ENCODE results near the gene ACOXL.
A peak's percentile ranks its signal among the peaks of the same experiment; 100 is the strongest.

The ACOXL gene

DNA sequence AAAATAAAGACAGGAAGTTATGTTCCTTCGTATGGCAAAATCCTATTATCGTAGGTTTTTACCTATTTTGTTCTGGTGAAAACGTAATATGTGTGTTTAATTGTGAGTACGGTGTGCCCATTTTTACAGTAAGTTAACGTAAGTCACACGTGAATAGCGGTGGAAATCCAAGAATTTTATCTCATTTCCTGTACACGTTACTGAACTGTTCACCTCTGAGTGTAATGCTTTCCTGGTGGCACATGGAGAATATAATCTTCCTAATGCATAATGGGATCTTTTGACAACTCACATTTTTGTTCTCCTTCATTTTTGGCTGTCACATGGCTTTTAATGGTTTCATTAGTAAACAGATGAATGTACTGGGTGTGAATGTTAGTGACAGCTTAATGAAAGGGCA lies 416.6 kb downstream of the ACOXL start:
- no peak for DNase-seq

DNA sequence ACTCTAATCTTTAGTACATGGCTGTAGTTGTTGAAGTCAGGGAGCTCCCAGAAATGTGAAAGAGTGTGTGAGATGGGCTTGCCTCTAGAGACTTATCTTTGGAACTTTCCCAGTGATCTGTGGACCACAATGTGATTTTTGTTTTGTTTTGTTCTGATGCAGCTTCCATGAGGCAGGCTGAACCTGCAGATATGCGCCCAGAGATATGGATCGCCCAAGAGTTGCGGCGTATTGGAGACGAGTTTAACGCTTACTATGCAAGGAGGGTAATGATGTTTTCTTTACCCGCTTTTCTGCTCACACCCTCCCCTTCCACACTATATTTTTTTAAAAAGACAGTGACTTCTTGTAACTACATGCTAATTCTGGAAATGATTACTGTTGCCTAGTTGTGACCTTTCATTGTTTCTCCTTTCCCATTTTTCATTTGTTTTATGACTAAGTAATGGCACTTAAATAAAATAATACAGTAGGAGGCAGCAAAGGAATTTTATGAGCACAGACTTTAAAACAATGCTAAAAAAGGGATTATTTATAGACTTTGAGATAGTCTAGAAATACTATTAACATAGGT lies 417.6 kb downstream of the ACOXL start:
- no peak for DNase-seq

DNA sequence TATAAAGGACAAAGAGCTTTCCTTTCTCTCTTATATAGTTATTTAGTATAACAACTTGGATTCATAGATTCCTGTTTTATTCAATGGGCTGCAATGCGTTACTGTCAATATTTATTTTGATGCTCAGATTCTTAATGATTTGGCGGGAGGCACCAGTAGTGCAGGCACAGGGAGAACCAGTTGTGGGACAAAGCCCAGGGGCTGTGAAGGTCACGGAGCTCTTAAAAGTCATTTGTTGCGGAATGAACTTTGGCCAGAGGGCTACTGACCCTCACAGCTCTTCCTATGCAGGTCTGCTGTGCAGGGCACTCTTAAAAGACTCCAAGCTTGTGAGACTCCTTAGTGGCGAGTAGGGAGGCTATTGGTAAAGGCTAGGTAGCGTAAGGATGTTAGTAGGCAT lies 422.4 kb downstream of the ACOXL start:
- DNase-seq, result no peak

DNA sequence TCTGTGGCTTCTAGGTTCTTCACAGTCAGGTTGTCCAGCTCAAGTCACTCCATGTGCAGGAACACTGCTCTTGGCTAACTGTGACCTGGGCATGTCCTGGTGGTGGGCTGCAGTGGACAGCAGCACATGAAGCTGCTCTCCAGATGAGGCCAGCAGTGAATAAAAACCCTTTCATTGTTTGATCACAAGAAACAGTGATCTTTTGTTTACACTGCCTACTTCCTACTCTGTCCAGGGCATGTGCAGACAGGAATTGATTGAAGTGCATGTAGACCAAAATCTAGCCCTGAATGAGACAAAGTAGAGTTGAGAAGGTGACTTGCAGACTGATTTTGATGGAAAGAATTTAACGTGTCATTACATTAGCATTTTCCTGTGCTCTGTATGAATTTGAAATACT lies 423.2 kb downstream of the ACOXL start:
- no peak for DNase-seq

DNA sequence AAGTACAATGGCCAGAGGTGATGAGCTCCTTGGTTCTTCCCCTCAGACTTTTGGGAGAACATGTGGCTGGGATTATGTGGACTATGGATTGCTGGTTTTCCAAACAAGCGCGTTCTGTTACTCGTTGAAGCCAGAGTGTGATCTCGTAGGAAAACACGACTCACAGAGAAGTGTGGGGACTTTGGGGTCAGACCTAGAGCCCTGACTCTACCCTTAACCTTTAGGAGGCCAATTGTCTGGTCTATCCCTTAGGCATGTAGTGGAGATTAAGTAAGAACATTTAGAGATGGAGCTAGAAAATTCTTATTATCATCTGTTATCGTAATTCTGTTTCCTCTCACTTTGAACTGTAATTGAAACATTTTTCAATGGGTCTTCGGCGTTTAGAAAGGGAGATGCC lies 424.2 kb downstream of the ACOXL start:
- DNase-seq, result no peak

DNA sequence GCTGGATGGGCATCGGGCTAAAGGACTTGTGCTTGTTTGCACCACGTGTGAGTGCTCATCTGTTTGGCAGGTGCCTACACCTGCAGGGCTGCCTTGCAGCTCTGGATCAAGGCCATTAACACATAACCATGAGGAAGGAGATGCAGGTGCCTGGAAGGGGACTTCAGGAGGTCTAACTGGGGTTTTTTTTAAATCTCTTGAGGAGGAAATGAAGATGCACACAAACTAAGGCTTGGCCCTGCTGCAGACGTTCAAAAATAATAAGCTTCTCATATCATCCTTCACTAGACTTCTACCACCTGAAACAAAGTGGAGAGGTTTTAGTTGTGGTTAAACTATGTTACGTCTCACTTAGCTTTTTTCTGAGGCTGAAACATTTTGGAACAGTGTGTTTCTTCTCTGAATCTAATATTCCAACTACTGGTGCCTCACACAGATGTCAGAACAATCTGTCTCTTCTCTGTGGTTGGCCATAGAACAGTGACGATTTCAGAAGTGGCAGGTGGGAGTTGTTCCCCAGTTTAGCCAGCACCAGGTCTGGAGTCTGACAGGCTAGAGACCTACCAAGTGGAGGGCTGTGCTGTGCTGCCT lies 424.8 kb downstream of the ACOXL start:
- no peak for DNase-seq

DNA sequence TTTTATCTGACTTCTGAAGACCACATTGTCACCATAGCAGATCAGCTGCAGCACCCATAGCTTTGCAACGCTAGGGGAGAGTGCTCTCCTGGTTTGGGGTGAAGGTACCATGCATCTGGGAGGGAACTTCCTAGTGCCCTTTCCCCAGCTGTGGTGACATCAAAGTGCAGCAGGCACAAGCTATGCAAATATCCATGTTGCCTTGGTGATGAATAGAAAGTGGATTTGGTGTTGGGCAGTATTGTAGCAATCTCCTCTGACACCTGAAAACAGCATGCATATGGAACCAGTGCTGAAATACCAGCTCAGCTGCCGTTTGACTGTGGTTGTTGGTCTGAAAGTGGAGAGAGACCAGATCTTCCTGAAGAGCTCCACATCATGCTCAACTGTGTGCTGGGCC lies 425.4 kb downstream of the ACOXL start:
- DNase-seq, result no peak

DNA sequence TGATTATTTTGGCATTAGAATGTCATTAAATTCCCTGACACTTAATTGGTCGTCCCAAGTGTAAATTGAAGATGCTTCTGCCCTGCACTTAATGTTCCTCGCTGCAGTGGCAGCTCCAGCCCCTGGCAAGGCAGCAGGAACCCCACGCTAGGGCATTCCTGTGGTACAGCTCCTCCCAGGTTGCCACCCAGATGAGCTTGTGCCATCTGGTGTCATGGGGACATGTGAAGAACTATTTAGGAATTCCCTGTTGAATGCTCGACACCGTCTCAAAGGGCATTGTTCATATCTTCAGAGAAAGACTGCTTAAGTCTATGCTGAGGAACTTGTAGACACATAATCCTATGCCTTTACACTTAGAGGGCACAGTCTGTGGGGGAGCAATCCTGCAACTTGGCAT lies 427.3 kb downstream of the ACOXL start:
- no peak for DNase-seq

DNA sequence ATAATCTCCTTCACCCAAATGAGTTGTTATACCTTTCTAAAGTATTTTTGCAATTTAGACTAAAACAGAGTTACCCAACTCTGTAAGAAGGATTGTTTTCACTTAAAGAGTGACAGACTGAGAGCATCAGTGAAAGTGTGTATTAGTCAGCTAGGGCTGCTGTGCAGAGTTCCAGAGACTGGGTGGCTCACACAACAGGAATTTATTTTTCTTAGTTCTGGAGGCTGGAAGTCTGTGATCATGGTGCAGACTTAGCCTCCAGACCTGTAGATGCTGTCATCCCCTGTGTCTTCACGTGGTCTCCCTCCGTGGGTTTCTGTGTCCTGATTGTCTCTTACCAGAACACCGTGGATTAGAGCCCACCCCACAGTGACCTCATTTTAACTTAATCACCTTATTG lies 428.4 kb downstream of the ACOXL start:
- DNase-seq, result no peak

DNA sequence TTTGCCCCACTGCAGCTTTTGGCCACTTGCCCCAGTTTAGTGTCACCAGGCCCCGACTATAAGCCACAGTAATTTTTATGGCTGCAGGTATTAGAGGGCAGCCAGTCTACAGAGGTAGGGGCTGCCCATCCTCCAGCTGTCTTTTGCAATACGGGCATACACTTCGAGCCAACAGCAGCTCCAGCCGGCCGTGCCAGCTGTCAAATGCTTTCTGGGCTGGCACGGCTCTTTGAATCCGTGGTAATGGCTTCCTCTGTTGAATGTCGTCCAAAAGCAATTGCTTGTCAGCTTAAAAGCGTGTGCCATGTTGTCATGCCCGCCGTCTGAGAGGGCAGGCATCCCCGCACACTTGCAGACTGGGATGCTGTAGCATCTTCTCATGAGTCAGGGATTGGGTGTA lies 429.6 kb downstream of the ACOXL start:
- DNase-seq, result no peak

DNA sequence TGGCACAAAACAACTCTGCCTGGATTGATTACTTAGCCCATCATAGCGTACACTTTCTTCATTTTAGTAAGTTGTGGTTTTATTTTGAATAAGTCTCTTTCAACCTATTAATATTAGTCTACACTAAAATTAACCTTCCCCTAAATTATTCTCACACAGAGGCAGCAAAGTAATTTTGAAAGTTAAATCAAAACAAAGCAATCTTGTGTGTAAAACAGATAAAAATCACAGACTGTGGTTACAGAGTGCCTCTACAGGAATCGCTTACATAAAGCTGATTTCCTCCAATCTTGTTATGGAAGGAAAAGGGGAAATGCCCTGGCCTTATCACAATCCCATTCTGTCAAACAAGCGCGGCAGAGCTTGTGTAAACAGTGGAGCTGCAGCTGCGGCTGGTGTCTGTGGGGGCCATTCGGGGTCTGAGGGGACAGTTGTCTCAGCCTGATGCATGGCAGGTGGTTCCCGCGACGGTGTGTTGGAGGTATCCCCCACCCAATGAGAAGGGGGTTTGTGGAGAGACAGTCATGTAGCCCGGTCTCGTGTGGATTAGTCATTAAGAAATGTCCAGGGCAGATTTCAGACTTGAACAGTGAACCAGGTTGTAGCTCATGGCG lies 430.5 kb downstream of the ACOXL start:
- DNase-seq, result peak; percentile 40

DNA sequence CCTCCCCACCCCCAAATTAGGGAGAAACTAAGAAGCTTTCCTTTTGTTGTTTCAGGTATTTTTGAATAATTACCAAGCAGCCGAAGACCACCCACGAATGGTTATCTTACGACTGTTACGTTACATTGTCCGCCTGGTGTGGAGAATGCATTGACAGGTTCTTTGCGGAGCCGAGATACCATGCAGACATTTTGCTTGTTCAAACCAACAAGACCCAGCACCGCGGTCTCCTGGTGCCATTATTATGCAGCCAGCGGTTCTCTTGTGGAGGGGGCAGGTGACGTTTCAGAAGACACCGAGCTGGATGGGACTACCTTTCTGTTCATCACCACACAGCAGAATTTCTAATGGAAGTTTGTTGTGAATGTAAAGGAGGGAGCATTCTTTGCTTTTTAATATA lies 431.7 kb downstream of the ACOXL start:
- DNase-seq, result no peak

DNA sequence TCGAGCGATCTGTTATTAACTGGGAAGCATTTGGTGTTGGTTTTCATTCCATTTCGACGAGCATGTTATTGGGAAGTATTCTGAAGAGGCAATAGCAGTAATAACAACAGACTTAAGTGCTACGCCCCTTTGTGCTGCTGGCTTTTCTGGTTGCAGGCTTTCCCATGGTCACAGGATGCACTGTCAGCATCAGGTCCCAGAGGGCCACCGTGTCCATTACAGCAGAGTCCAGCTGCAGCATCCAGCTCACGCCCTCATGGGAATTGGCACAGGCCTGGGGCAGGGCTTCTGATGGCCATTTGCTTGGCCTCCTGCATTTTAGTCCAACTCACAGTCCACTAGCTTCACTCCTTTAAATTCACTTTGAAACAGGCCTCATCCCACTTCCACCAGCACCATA lies 432.7 kb downstream of the ACOXL start:
- DNase-seq, result no peak

DNA sequence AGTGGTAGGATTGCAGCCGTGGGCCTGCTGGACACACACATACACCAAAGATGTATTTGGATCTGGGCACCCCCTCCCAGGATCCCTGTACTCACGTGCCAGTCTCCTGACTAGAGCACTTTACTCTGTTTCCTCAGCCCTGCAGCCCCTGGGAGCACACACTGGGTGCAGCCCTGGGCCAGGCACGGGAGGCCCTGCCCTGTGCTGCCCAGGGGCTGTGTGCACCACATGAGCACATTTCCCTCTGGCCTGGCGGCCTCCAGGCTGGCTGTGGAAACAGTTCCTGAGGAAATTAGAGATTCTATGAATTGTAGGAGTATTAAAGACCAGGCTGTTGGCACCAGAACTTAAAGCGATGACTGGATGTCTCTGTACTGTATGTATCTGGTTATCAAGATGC lies 433.7 kb downstream of the ACOXL start:
- no peak for DNase-seq

DNA sequence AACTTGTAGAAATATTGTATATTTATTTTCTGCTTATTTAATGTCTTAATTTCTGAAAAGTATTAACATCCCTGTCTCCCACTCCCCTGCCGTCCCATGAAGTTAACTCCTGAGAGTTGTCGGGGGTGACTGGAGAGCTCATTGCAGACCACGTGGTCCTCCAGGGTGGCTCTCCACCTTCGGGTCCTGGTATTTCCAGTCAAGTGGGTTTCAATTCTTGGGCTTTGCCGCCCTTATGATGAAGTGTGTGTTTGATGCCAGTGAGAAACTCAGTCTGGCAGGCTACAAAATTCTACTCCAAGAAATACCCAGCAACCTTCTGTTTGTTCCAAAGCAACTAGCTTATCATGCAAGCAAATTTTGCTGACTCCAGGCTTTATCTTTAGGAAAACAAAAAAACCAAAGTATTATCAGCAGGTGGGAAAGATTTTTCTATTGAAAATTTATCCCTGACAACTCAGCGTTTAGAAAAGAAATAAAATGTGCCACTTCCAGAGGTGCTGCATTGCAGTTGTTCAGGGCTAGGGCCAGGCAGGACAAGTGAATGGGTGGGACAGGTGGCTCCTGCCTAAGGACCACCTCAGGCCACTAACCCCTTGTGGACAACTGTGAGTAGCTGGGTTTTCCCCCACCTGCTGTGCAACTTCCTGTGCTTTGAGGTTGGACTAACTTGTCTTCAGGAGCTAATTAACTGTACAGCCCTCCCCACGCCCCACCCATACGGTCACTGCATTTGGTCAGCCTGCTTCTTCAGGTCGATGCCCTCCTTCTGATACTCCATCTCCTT lies 434.9 kb downstream of the ACOXL start:
- no peak for DNase-seq

DNA sequence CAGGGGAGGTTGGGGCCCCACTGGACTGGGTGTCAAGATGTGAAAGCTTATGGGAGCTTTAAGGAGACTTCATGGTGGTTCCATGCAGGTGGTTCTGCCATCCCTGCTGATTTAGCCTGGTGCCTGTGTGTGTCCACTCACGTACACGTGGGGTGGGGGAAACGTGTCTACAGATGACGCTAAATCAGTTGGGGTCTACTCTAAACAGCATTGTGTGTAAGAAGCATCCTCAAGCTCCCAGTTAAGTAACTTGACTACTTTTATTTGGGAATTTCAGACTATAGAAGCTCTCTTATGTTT lies 435.4 kb downstream of the ACOXL start:
- no peak for DNase-seq

Data from activated CD4-positive, alpha-beta T cell treated with anti-CD3 and anti-CD28 coated beads, Interleukin-2, amount 50 U/mL, for 16 hours (primary cell).